Measurements from ENCODE around the gene PSMB3.

Gene PSMB3

DNA sequence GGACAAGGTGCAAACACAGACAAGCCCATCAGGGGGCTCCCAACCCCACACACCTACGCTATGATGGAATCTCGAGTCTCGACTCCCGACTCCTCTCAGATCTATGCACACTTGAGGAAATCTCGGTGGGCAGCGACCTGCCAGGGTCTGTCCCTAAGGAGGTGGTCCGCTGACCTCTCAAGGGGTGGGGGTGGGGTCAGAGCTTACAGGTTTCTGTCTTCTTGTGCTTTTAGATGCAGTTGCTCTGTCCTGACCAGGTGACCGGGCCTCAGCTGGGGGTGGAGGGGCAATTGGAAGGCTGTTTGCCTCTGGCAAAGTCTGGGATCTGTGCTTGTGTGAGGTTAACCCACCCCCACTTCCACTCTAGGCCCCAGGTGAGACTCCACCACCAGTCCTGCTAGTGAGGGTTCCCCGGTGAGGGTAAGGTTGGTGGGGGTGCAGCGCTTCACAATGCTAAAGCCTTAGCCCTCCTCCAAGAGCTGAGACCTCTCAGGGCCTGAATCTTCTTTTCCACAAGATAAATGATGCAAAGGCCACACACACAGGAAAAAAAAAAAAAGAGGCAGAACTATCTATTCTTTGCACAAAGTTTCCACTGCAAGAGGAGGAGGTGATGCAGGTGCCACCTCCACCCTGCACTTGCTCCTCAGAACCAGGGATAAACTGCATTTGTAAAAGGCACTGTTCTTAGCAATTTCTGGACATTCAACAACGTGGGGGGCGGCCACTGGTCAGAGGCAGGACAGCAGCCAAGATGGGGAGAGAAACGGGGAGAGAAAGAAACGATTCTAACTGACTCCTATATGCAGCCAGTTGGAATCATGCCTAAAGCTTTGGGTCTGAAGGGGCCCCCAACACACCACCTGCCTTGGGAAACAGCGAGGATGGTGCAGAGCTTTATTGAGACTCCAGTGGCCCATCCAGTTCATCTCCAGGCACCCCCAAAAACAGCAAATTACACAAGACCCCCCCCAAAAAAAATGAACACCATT lies 18.3 kb upstream of the PSMB3 start:
- peak; percentile 67 for DNase-seq (ENCODE audit: low spot score)

DNA sequence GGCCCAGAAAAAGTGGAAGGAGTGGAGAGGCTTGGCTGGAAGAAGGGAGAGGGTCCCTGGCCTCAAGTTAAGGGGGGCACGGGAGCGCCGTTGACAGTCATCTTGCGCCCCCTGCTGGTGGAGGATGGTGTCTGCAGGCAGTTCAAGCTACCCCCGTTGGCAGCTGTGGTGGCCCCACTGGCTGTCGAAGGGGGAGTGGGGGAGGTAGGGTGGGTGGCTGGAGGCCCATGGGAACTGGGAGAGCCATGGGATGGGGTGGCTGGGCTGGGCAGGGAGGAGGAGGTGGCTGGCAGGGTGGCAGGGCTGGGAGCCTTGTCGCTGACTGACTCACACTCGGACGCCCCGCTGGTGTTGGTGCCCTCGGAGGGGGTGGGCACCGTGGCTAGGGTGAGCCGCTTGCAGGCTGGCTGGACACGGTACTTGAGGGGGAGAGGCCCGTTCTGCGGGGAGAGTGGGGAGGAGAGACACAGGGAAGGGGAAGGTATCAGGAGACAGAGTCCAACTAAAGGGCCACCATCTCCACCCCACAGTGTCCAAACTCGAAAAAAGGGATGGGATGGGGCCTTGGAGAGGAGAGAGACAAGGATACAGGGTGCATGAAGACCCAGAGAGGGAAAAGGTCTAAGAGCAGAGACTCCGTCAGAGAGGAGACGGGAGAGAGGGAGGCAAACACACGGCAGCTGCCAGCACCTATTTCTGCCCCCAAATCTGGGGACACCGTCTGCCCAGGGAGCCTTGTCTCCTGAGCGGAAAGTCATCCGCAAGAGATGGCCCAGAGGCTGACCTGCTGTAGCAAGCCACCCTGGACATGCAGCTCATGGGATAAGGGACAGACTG lies 17.2 kb upstream of the PSMB3 start:
- peak; percentile 94 for DNase-seq (ENCODE audit: low spot score)

DNA sequence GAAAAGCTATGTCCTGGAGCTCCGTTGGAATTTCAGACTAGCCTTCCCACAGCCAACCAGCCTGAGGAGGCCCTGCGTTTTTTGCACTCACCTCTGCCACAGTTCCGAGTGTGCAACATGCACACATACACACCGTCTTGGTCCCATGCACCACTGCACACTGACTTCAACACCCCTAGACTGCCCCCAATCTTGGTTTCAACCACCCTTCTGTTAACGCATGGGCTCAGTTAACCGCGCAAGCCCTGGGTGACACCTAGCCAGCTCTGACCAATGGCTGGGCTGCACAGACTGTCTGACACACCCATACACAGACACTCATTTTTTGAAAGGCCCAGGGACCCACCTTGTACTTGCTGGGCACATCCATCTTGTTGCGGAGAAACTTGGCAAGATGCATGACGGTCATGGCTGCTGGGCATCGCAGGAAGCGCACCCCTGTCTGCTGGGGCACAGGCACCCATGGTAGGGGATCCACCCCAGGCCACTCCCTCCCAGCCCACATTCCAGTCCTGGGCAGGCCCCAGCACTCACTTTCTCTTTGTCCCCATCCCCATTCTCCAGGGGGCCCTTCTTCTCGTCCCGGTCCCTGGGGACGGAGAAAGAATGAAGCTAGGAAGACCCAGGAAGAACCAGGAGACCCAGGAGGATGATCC lies 14.4 kb upstream of the PSMB3 start:
- no peak for DNase-seq (ENCODE audit: low spot score)

DNA sequence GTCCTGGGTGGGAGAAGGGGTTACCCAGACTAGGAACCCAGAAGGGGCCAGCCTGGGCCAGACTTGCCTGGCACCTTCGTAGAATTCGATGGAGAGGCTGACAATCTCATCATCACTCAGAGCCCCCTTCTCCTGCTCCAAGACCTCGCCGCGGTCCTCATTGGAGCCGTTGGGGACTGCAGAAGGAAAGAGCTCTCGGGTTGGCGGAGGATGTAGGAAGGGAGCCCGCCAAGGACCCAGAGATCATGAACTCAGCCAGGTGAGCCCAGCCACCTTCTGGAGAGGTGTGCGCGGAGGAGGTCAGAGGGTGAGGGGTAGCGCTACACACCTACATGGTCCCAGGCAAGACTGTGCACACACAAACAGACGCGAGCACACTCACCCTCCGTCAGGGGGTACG lies 13.9 kb upstream of the PSMB3 start:
- no peak for DNase-seq (ENCODE audit: low spot score)

DNA sequence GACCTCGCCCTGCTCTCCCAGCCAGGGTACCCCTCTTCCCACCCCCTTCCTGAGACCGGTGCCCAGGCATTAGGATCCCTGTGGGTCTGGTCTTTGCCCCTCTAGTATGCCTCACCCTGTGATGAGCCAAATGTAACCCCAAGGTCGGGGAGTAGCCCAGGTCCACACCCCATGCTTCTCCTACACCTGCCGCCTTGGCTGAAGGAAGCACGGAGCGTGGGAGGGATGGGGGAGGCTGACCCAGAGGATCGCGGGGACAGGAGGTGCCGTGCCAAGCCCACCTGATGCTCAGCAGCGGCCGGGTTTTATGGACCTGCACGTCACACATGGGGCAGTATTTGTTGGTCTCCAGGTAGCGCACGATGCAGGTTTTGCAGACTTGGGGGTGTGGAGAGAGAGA lies 13.2 kb upstream of the PSMB3 start:
- no peak for DNase-seq (ENCODE audit: low spot score)

DNA sequence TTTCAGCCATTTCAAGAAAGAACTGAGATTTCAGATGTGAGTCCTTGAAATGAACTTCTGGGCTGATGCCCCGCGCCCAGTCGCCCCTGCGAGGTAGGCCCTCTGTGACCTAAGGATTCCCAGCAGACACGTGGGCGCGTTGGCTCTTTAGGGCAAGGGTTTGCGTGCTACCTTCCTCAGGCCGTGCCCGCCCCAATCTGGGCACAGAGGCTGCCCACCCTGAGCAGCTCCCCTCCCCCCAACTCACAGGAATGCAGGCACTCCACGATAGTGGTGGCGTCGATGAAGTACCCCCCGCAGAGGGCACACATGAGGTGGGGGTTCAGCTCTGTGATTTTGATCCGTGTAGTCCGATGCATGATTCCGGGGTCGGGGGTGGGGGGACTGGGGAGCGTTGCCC lies 12.5 kb upstream of the PSMB3 start:
- DNase-seq (ENCODE audit: low spot score): no peak

DNA sequence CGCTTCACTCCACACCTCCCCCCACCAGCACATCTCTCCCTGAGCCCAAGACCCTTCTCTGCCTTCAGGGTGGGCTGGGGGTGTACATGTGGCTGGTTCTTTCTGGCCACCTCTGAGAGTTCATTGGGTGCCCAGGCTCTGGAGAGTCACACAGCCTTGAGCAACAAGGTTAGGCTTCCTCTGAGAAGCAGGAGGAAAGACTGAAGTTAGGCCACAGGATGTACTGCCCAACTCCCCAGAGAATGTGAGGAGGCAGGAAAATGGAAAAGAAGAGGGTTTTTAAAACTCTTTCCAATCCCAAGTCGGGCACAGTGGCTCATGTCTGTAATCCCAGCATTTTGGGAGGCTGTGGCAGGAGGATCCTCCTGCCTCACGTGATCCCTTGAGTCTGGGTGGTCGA lies 11.7 kb upstream of the PSMB3 start:
- no peak for DNase-seq (ENCODE audit: low spot score)

DNA sequence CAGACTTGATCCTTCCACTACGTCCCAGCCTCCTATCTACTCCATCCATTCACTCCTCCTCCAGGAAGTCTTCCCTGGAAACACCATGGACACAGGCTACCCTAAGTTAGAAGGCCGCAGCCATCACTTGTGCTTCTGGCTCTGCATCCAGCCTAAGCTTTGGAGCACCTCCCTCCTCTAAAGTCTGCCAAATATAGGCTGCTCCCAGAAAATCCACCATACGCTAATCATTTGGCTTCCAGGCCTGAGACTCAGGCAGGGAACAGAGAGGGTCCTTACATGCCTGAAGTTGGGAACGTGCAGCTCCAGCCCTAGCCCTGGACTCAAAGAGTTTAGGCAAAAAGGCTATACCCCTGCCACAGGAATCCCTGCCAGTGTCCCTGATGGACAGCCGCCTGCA lies 11.1 kb upstream of the PSMB3 start:
- no peak for DNase-seq (ENCODE audit: low spot score)

DNA sequence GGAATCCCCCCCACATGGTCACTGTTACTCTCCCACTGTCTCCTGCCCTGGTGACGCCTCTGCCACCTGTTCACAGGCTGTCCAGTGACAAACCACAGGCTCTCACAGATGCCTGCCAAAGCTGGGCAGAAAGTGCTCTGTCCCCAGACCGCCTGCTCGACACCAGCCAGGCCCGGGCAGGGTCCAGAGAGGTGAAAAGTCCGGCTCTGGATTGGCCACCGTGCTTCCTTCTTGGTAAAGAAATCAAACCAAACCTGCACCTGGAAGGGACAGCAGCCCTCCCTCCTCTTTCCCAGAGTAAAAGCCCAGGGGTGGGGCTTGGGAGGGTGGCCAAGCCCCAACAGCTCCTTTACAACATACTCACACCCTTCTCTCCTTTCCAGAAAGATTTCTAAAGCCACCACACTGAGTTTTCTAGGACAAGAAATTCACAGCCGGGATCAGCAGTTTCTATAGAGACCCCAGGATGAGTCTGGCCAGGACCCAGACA lies 10.6 kb upstream of the PSMB3 start:
- DNase-seq (ENCODE audit: low spot score): no peak

DNA sequence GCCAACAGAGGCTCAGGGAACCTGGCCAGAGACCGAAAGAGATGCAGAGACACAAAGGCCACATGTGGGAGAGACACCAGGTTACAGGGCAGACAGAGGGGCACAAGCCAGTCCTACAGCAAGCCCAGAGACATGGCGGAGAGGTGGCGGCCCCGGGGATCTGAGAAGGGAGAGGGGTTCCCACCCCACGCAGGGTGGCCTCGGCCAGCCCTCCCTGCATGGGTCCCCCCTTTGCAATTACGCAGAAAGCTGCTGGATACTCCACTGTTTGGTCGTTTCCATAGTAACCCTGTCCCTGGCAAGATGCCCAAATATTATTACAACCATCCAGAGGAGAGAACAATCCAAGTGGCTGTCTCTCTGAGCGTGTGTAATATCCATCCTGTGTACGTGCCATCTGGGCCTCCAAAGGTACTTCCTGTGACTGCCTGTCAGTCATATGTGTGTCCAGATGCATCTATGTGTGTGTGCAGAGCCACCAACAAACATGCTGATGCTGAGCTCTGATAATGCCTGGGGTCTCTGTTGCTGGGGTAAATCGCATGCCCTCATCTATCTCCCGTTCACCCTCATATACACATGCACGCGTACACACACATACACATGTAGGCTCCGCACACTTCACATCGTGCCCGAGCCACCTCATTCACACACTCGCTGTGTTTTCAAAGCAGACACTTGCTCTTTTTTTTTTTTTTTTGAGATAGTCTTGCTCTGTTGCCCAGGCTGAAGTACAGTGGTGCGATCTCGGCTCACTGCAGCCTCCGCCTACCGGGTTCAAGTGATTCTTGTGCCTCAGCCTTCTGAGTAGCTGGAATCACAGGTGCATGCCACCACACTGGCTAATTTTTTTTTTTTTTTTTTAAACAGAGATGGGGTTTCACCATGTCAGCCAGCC lies 9.9 kb upstream of the PSMB3 start:
- DNase-seq (ENCODE audit: low spot score): peak; percentile 73

DNA sequence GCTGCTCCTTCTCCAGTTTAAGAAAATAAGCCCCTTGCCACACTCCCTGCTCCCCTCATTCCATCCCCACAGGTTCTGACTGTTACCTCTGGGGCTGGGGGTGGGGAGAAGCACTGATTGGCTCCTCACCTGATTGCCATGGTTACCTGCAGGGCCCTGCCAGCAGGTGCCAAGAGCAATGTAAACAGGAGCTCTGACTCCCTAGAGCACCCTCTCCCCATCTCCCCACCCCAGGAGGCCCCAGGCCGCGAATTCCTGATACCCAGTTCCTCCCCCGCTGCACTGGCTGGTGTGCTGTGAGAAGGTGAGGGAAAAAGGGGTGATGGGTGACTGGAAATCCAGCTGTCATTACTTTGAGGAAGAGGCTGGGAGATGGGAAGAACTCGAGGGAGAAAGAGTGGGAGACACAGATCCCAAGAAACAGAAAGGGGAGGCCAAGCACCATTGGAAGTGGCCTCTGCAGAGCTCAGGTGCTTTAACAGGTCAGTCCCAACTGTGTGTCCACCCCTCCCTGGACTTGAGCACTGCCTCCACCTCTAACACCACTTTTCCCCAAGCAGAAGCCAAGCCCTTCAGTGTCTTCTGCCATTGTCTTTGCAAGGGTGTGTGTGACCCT lies 8.9 kb upstream of the PSMB3 start:
- DNase-seq (ENCODE audit: low spot score): no peak

DNA sequence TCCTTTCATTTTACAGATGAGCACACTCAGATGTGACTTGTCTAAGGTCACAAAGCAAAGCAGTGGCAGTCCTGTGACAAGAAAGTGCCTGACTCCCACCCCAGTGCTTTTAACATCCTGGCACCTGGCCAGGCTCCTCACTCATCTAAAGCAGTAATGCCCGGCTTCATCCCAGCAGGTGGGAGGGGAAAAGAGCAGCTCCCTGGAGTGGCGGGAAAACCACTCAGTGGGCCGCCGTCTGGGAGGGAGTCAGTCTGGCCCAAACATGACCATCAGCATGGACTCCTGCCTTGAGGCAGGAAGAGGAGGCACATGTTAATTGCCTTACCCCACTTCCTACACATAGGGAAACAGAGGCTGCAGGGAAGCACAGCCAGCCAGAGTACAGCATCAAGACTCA lies 7.0 kb upstream of the PSMB3 start:
- DNase-seq (ENCODE audit: low spot score): no peak

DNA sequence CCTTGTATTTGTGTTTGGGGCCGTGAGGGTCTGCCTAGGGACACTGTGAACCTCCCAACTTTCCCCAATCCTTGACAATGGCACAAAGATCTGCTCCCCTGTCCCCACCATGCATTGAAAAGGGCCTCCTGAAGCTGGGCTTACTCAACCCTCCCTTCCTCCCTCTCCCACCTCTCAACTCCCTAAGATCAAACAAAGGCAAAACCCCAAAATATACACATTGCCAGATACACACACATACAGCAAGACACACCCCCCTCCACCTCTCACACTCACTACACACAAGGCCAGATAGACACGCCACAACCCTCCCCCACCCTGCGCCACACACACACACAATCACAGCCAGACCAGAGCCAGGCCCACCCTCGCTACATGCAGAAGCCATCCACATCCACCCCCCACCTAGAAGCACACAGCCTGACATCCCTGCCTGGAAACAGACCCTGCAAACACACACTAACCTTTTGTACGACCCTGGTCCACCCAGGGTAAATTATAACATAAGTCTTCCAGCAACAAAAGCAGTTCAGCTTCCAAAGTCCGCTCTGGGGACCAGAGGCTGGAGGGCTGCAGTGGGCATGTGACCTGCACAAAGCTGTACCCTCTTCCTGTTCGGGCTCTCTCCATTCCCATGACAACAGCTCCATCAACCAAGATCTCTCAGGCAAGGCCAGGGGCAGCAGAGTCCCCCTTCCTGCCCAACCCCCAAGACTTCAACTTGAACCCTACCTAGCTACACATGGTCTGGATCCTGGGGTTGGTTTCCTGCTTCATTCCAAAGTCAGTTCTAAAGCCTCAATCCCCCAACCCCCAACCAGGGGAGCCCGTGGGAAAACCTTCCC lies 6.3 kb upstream of the PSMB3 start:
- no peak for DNase-seq (ENCODE audit: low spot score)

DNA sequence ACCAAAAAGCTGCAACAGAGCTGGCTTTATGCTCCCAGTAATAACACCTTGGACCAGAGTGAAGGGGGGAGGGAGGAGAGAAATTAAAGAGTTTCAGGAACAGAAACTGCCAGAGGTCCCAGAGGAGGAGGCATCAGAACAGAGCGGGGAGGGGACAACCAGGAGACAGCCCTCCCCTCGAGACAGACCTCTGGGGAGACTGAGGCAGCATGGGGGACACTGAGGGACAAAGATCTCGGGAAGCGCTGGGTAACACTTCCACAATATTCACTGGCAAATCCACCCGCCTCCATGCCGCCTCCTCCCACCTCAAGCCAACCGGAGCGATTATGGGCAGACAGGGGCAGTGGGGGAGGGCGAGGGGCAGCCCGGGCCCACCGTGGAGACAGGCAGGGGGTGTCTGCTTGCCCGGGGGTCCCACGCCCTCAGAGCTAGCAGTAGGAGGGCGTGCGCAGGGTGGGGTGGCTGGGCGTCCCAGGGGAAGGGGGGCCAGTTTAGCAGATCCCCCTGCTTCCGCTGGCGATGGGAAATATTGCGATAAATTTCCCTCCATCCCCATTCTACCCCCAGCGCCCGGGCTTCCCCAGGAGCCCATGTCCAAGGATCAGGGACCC lies 5.6 kb upstream of the PSMB3 start:
- DNase-seq (ENCODE audit: low spot score): no peak

DNA sequence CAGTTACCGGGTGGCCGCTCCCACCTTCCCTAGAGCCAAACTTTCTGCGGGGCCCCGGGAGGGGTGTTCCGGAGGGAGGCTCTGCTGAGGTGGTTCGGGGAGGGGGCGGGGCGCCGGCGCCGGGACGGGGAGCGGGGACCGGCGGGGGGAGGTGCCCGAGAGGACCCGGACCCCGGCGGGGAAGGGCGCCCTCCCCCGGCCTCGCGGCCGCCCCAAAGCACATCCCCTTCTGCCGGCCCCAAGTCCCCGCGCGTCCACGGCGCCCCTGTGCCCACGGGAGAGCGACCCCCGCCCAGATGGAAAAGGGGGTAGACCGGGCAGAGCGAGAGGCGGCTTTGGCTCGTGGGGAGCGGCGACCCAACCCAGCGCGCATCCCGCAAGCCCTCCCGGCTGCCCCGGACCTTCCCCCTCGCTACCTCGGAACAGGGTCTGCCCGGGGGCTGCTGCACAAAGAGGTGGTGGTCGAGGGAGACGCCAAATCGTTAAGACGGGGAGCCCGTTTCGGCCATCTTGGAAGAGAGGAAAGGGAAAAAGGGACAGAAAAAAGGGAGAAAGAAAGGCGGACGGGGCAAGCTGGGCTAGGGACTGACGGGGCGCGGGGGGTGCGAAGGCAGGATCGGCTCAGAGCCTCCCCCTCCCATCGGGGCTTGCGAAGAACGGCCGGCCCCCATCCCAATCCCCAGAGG lies 4.9 kb upstream of the PSMB3 start:
- DNase-seq (ENCODE audit: low spot score): peak; percentile 87

DNA sequence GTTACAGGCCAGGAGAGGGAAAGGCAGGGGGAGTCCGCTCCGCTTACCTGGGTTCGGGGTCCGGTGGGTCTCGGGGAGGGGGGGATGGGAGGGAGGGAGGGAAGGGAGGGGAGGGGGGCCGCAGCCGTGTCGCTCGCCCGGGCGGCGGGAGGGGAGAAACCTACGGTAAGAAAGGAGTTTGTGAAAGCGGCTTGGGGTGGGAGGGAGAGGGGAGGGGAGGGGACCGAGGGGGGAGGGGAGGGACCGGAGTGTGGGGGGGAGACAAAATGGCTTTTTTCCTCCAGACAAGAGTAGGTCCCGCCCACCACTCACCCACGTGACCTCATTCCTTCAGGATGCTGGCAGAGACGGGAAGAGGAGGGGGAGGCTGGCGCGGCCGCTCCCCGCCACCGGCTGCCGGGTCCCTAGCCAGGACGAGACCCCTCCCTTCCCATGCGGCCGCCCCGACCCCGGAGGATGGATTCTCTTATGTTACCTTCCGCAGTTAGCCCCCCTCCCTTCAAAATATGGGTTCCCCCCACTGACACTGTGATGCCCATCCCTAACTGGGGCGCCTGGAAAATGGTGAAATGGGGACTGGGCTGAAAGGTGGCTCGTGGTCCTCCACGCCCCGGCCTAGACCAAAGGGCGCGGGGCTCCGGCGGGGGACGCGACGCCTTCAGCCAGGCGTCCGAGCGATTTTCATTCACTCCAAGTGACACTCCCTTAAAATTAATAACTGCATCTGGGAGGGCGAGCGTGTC lies 4.2 kb upstream of the PSMB3 start, which contains the start of gene PCGF2:
Gene PCGF2 (minus strand): TSS at position 188 of the 743 bp plus-strand sequence. CDS start 7,934 bp downstream, outside the sequence.
- peak; percentile 92 for DNase-seq (ENCODE audit: low spot score)

DNA sequence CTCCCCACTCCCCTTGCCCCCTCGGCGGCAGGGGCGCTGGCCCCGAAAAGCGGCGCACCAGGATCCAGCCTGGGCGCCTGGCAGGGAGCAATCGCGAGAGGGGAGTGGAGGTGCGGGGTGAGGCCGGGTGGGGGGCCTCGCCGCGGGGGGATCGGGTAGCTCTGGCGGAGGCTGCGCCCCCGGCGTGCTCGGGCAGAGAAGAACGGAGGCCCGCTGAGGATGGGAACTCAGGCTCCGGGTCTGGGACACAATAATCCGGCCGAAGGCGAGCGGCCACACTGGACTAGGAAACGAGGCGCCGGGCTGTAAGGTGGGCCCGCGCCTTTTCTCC lies 3.7 kb upstream of the PSMB3 start:
- no peak for DNase-seq (ENCODE audit: low spot score)

Measured in D341Med (cell line).